Tibial nerve (tissue), 4 donors: Measurements from ENCODE around the gene CGNL1.

Source experiments
- CTCF ChIP-seq, 5 experiments: fragments of 200-600 bp in 3 of 5; fragments of 450-650 bp in 2 of 5; sonication (generic) in 3 of 5; IDR thresholded peaks; one replicate each; pipeline ENCODE4 v1.5.1; 2016 to 2019; ENCODE audit warnings: antibody characterized with exemption in 5 of 5, mild to moderate bottlenecking in 3 of 5, moderate library complexity in 2 of 5
- EP300 ChIP-seq, 2 donors: sonication (generic); formaldehyde crosslinking; IDR thresholded peaks; one replicate each; pipeline ENCODE4 v1.6.1; 2017; ENCODE audit warnings: antibody characterized with exemption in 2 of 2, mild to moderate bottlenecking in 1 of 2
- POLR2A ChIP-seq, 2 donors: fragments of 450-650 bp; IDR thresholded peaks; one replicate each; pipeline ENCODE4 v1.6.1; 2017; ENCODE audit warnings: antibody characterized with exemption in 2 of 2, mild to moderate bottlenecking in 2 of 2, moderate library complexity in 2 of 2

DNA sequence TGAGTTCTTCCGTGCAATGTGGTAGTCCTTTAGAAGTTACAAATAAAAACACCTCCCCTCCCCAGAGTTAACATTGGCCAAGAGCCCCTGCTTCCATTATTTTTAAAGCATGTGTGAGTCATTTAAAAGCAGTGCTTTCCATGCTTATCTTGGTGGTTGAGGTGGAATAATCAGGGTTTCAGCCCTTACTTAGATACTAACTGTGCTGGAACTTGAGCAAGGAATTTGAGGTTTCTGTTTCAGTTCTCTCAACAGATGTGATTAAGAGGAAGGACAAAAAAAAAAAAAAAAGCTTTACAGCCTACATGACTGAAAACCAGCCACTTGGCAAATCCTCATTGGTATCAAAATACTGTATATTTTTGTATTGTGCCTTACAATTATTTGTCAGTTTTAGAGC lies 64.5 kb downstream of the CGNL1 start:
- TF ChIP-seq CTCF (IDR thresholded peaks at IDR 0.05): no peak
- TF ChIP-seq POLR2A (IDR thresholded peaks at IDR 0.05): no peak
- TF ChIP-seq EP300 (IDR thresholded peaks at IDR 0.05): peak in 1 of 2 donors; percentile 12
